Measurements from ENCODE around the gene OR1Q1. TPM values are rescaled to one million over a fixed set of nuclear protein-coding genes. Genes with fewer than 3 reads are reported as not detected.

The OR1Q1 gene
- total and polyA plus RNA-seq, 9 of the 15 experiments (the other 6 are each of a cell fraction or from before 2014, with no cell fraction given): not detected

DNA sequence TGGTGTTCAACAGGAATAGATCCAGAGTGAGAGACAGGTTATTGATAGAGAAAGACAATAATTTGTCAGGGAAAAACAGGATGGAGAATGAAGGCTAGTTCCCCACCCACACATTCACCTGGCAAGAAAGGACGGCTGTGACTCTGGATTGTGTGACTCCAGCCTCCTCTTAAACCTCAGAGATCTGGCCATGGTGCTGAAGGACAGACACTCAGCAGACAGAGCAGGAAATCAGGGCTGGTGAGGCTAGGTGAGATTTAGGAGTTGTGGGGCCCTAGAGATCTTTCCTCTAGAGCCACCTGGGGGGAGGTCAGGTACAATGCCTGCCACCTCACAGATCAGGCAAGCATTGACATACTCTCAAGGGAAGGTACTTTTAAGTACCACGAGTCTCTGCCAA is 27.7 kb downstream of the OR1Q1 start:
- no peaks in the 10 kb centered on the region for H4K20me1 ChIP-seq (replicated peaks; ENCODE audit: control insufficient read depth, insufficient read depth, low read length)
- H3K27ac ChIP-seq (ENCODE audit: extremely low read depth, low read depth, low read length): no peak overlapping the region
- no peak overlapping the region for H3K9ac ChIP-seq (ENCODE audit: insufficient read depth in 1 of 2, low read depth in 2 of 2, low read length in 2 of 2)
- WGBS (ENCODE audit: insufficient coverage, low coverage, missing lambda C conversion rate): 0% methylated on average over 2 of the region's 2 CpGs
- no peak for ATAC-seq
- CTCF ChIA-PET (ENCODE audit: low intra/inter-chr PET ratio): no interaction called here
- BruUV-seq (replicated peaks): no TSS peak
- DNase-seq (ENCODE audit: extremely low read depth in 1 of 4, low spot score in 3 of 4): peak in 1 of 4 experiments; percentile 12
- in situ Hi-C loops (cut with MboI): no loop called here
- FAIRE-seq: no peak
- no peaks in the 10 kb centered on the region for H3K79me2 ChIP-seq (ENCODE audit: control insufficient read depth, insufficient read depth, low read length)
- no peaks in the 10 kb centered on the region for H3K4me1 ChIP-seq (replicated peaks in 1 of 2; ENCODE audit: control insufficient read depth in 2 of 2, insufficient read depth in 2 of 2, low read length in 2 of 2)
- no peak overlapping the region for H2AFZ ChIP-seq (ENCODE audit: low read depth, low read length)
- H3K36me3 ChIP-seq (ENCODE audit: control insufficient read depth, insufficient read depth, low read length): no peaks in the 10 kb centered on the region
- no peaks in the 10 kb centered on the region for H3K9me3 ChIP-seq (replicated peaks; ENCODE audit: control insufficient read depth, insufficient read depth, low read depth, low read length)
- intact Hi-C loops (cut with micrococcal nuclease): no loop called here
- no peaks in the 10 kb centered on the region for H3K27me3 ChIP-seq (ENCODE audit: control insufficient read depth in 2 of 2, insufficient read depth in 2 of 2, low read length in 2 of 2)
- no peak overlapping the region for H3K4me2 ChIP-seq (ENCODE audit: insufficient read depth, low read length)
- H3K4me3 ChIP-seq: no peak overlapping the region
- no peaks in the 10 kb centered on the region for H3K9me1 ChIP-seq (ENCODE audit: control insufficient read depth, insufficient read depth, low read length)
- POLR2A ChIA-PET: no interaction called here
- TF ChIP-seq, protein P1, sequence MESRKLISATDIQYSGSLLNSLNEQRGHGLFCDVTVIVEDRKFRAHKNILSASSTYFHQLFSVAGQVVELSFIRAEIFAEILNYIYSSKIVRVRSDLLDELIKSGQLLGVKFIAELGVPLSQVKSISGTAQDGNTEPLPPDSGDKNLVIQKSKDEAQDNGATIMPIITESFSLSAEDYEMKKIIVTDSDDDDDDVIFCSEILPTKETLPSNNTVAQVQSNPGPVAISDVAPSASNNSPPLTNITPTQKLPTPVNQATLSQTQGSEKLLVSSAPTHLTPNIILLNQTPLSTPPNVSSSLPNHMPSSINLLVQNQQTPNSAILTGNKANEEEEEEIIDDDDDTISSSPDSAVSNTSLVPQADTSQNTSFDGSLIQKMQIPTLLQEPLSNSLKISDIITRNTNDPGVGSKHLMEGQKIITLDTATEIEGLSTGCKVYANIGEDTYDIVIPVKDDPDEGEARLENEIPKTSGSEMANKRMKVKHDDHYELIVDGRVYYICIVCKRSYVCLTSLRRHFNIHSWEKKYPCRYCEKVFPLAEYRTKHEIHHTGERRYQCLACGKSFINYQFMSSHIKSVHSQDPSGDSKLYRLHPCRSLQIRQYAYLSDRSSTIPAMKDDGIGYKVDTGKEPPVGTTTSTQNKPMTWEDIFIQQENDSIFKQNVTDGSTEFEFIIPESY (CRISPR knock-in tag; IDR thresholded peaks at IDR 0.05): no peak
- TF ChIP-seq ZNF133 (CRISPR knock-in tag; IDR thresholded peaks at IDR 0.05) (no peak), MIER1 (IDR thresholded peaks at IDR 0.05; ENCODE audit: low read depth) (peak; percentile 72; the same call in 1 of the 2 replicates)
- TF ChIP-seq, protein P2, sequence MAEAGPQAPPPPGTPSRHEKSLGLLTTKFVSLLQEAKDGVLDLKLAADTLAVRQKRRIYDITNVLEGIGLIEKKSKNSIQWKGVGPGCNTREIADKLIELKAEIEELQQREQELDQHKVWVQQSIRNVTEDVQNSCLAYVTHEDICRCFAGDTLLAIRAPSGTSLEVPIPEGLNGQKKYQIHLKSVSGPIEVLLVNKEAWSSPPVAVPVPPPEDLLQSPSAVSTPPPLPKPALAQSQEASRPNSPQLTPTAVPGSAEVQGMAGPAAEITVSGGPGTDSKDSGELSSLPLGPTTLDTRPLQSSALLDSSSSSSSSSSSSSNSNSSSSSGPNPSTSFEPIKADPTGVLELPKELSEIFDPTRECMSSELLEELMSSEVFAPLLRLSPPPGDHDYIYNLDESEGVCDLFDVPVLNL (CRISPR knock-in tag; IDR thresholded peaks at IDR 0.05; ENCODE audit: low read depth): no peak
- TF ChIP-seq, protein P3, sequence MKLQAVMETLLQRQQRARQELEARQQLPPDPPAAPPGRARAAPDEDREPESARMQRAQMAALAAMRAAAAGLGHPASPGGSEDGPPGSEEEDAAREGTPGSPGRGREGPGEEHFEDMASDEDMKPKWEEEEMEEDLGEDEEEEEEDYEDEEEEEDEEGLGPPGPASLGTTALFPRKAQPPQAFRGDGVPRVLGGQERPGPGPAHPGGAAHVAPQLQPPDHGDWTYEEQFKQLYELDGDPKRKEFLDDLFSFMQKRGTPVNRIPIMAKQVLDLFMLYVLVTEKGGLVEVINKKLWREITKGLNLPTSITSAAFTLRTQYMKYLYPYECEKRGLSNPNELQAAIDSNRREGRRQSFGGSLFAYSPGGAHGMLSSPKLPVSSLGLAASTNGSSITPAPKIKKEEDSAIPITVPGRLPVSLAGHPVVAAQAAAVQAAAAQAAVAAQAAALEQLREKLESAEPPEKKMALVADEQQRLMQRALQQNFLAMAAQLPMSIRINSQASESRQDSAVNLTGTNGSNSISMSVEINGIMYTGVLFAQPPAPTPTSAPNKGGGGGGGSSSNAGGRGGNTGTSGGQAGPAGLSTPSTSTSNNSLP (IDR thresholded peaks at IDR 0.05; ENCODE audit: borderline replicate concordance, low read depth, low read length): no peak
- TF ChIP-seq, protein P4, sequence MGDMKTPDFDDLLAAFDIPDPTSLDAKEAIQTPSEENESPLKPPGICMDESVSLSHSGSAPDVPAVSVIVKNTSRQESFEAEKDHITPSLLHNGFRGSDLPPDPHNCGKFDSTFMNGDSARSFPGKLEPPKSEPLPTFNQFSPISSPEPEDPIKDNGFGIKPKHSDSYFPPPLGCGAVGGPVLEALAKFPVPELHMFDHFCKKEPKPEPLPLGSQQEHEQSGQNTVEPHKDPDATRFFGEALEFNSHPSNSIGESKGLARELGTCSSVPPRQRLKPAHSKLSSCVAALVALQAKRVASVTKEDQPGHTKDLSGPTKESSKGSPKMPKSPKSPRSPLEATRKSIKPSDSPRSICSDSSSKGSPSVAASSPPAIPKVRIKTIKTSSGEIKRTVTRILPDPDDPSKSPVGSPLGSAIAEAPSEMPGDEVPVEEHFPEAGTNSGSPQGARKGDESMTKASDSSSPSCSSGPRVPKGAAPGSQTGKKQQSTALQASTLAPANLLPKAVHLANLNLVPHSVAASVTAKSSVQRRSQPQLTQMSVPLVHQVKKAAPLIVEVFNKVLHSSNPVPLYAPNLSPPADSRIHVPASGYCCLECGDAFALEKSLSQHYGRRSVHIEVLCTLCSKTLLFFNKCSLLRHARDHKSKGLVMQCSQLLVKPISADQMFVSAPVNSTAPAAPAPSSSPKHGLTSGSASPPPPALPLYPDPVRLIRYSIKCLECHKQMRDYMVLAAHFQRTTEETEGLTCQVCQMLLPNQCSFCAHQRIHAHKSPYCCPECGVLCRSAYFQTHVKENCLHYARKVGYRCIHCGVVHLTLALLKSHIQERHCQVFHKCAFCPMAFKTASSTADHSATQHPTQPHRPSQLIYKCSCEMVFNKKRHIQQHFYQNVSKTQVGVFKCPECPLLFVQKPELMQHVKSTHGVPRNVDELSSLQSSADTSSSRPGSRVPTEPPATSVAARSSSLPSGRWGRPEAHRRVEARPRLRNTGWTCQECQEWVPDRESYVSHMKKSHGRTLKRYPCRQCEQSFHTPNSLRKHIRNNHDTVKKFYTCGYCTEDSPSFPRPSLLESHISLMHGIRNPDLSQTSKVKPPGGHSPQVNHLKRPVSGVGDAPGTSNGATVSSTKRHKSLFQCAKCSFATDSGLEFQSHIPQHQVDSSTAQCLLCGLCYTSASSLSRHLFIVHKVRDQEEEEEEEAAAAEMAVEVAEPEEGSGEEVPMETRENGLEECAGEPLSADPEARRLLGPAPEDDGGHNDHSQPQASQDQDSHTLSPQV (IDR thresholded peaks at IDR 0.05): no peak
